ENCODE data around the gene IL1RN. TPM values are rescaled to one million over a fixed set of nuclear protein-coding genes. Genes with fewer than 3 reads are reported as not detected.

Gene IL1RN
- polyA plus RNA-seq, 3 donors: 89.9 to 109 (median 92.0) TPM

DNA sequence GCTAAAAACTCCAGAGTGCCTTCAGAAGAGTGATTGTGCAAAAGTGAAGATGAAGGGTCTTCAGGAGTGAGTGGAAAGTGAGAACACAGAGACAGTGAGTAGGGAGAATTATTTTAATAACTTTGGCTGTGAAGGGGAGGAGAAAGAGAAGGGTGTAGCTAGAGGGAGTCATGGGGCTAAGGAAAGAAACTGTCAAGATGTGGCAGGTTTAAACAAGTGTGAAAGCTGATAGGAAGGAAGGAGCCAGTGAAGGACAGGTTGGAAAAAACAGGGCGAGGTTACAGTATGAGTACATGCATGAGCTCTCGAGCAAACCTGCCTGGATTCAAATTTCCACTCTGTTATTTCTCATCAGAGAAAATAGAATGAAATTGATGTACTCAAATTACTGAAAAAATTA is 41.9 kb upstream of the IL1RN start:
- Histone ChIP-seq H2AFZ (ENCODE audit: insufficient read depth, low read depth, low read length, poor library complexity, severe bottlenecking) (peak overlapping the region; percentile 7), H3K79me2 (ENCODE audit: insufficient read depth, low read length) (no peaks in the 10 kb centered on the region), H3K36me3 (replicated peaks in 1 of 2; ENCODE audit: control insufficient read depth in 1 of 2, insufficient read depth in 2 of 2, low read length in 2 of 2) (no peaks in the 10 kb centered on the region), H3K9me3 (replicated peaks in 1 of 2; ENCODE audit: control insufficient read depth in 1 of 2, insufficient read depth in 1 of 2, low read length in 2 of 2) (peaks cover 0 to 2% of the 10 kb centered on the region in 2 donors), H3K4me3 (replicated peaks in 1 of 3; ENCODE audit: low read depth in 2 of 3, low read length in 3 of 3) (no peak overlapping the region), H3K4me2 (replicated peaks; ENCODE audit: extremely low read depth, low read length, poor library complexity, severe bottlenecking) (no peak overlapping the region), H3K27ac (ENCODE audit: low read depth in 1 of 2, low read length in 2 of 2) (no peak overlapping the region), H3K4me1 (ENCODE audit: control insufficient read depth in 1 of 2, insufficient read depth in 2 of 2, low read length in 2 of 2) (peaks cover 23 to 24% of the 10 kb centered on the region in 2 donors), H3K9ac (ENCODE audit: insufficient read depth, low read length, poor library complexity, severe bottlenecking) (no peak overlapping the region), H3K27me3 (ENCODE audit: control insufficient read depth in 2 of 2, insufficient read depth in 2 of 2, low read length in 2 of 2) (no peaks in the 10 kb centered on the region), H4K20me1 (ENCODE audit: insufficient read depth, low read length) (no peaks in the 10 kb centered on the region)
- DNase-seq: no peak
- no peak overlapping the region for H3K4me3 Mint-ChIP-seq
- H3K27ac Mint-ChIP-seq: peak overlapping the region in 2 of 7 donors; percentile 17
- H3K36me3 Mint-ChIP-seq: no peaks in the 10 kb centered on the region
- H3K4me1 Mint-ChIP-seq: peaks cover 22% of the 10 kb centered on the region
- no CpG with 5 or more reads among the region's 2 CpGs for WGBS (ENCODE audit: insufficient coverage)
- intact Hi-C loops (cut with micrococcal nuclease): loop anchor here in 1 of 2 donors (10.0 kb wide), 1 partner anchor 289 kb away; no protein-coding TSS in a partner anchor
- H3K9me3 Mint-ChIP-seq: peaks cover 0 to 5% (median 3%) of the 10 kb centered on the region in 7 donors
- peaks cover 0 to 3% (median 2%) of the 10 kb centered on the region in 3 donors for H3K27me3 Mint-ChIP-seq (ENCODE audit: low read depth in 3 of 3)
- TF ChIP-seq, protein P1, sequence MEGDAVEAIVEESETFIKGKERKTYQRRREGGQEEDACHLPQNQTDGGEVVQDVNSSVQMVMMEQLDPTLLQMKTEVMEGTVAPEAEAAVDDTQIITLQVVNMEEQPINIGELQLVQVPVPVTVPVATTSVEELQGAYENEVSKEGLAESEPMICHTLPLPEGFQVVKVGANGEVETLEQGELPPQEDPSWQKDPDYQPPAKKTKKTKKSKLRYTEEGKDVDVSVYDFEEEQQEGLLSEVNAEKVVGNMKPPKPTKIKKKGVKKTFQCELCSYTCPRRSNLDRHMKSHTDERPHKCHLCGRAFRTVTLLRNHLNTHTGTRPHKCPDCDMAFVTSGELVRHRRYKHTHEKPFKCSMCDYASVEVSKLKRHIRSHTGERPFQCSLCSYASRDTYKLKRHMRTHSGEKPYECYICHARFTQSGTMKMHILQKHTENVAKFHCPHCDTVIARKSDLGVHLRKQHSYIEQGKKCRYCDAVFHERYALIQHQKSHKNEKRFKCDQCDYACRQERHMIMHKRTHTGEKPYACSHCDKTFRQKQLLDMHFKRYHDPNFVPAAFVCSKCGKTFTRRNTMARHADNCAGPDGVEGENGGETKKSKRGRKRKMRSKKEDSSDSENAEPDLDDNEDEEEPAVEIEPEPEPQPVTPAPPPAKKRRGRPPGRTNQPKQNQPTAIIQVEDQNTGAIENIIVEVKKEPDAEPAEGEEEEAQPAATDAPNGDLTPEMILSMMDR (IDR thresholded peaks at IDR 0.05): no peak

DNA sequence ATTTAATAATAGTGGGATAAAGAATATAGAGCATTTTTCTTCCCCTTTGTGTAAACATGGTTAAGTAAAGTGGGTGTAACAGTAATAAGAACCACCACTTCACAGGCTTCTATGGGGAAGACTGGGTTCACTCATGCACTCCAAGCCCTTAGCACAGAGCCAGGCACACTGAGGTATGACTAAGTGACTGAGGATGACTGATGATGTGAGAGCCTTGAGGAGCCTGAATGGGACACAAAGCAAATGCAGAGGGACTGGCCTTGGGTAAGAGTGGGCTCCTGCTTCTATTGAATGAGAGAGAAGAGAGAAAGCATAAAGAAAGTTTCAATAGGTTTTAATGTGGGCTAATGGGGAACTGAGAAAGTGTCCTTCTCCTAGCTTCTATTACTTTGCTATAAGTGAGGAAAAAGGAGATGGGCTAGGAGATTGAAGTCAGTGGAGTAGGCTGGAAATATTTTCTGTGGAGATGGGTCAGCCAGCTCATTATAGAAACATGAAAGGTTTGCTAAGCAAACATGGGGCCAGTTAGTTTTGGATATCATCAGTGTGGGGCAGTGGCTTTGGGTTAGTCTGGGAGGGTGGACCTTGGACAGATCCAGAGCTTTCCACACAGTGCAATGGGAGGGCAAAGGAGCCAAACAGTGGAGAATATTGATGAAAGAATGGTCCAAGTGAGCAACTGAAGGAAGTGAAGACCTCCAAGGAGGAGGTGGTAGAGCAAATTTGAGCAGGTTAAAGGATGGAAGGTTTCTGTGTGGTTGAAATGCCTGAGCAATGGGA is 39.0 kb upstream of the IL1RN start:
- intact Hi-C loops (cut with micrococcal nuclease): loop anchor here in 1 of 2 donors (10.0 kb wide), 1 partner anchor 286 kb away; no protein-coding TSS in a partner anchor
- peaks cover 11% of the 10 kb centered on the region for H3K4me1 Mint-ChIP-seq
- H3K4me3 ChIP-seq (replicated peaks in 1 of 3; ENCODE audit: low read depth in 2 of 3, low read length in 3 of 3): no peak overlapping the region
- H3K79me2 ChIP-seq (ENCODE audit: insufficient read depth, low read length): no peaks in the 10 kb centered on the region
- no peak overlapping the region for H3K9ac ChIP-seq (ENCODE audit: insufficient read depth, low read length, poor library complexity, severe bottlenecking)
- peaks cover 0 to 2% of the 10 kb centered on the region in 2 donors for H3K9me3 ChIP-seq (replicated peaks in 1 of 2; ENCODE audit: control insufficient read depth in 1 of 2, insufficient read depth in 1 of 2, low read length in 2 of 2)
- peaks cover 19 to 22% of the 10 kb centered on the region in 2 donors for H3K4me1 ChIP-seq (ENCODE audit: control insufficient read depth in 1 of 2, insufficient read depth in 2 of 2, low read length in 2 of 2)
- peaks cover 0 to 3% (median 3%) of the 10 kb centered on the region in 3 donors for H3K27me3 Mint-ChIP-seq (ENCODE audit: low read depth in 3 of 3)
- H3K36me3 ChIP-seq (replicated peaks in 1 of 2; ENCODE audit: control insufficient read depth in 1 of 2, insufficient read depth in 2 of 2, low read length in 2 of 2): no peaks in the 10 kb centered on the region
- H4K20me1 ChIP-seq (ENCODE audit: insufficient read depth, low read length): no peaks in the 10 kb centered on the region
- no peak overlapping the region for H2AFZ ChIP-seq (ENCODE audit: insufficient read depth, low read depth, low read length, poor library complexity, severe bottlenecking)
- no peak overlapping the region for H3K4me2 ChIP-seq (replicated peaks; ENCODE audit: extremely low read depth, low read length, poor library complexity, severe bottlenecking)
- no peaks in the 10 kb centered on the region for H3K36me3 Mint-ChIP-seq
- DNase-seq: peak in 1 of 3 donors; percentile 71
- no peak overlapping the region for H3K4me3 Mint-ChIP-seq
- peaks cover 0 to 5% (median 3%) of the 10 kb centered on the region in 7 donors for H3K9me3 Mint-ChIP-seq
- TF ChIP-seq, protein P1 (IDR thresholded peaks at IDR 0.05): no peak
- no peak overlapping the region for H3K27ac ChIP-seq (ENCODE audit: low read depth in 1 of 2, low read length in 2 of 2)
- H3K27ac Mint-ChIP-seq: no peak overlapping the region
- no peaks in the 10 kb centered on the region for H3K27me3 ChIP-seq (ENCODE audit: control insufficient read depth in 2 of 2, insufficient read depth in 2 of 2, low read length in 2 of 2)
